OCI-LY7 (cell line): ENCODE measurements around the gene ZNF526. TPM values are rescaled to one million over a fixed set of nuclear protein-coding genes. Genes with fewer than 3 reads are reported as not detected.

ENCODE experiments used
- BruUV-seq: library from RNA; stranded (reverse); fragments of 400-500 nt; replicated peaks from 2 replicates; lab custom pipeline; 2021; lab: Mats Ljungman, UMichigan
- CTCF ChIA-PET: fragments of 300-600 bp; sonication (Branson Sonifier 250); formaldehyde crosslinking; loops from one replicate; lab custom pipeline; 2022; ENCODE audit warnings: antibody characterized with exemption; ENCODE audit not compliant: unreplicated experiment; lab: Charles Lee
- POLR2A ChIA-PET: fragments of 300-600 bp; sonication (Branson Sonifier 250); formaldehyde crosslinking; loops from one replicate; lab custom pipeline; 2022; ENCODE audit warnings: antibody characterized with exemption; lab: Charles Lee
- DNase-seq: peaks from one replicate; pipeline ENCODE4 v3.0.0-alpha.2; 2015; ENCODE audit warnings: low spot score
- H2AFZ ChIP-seq: fragments of 200-600 bp; sonication (generic), shearing (Covaris generic); 2 replicates; pipeline ENCODE4 v1.6.1; 2014; ENCODE audit warnings: mild to moderate bottlenecking, antibody characterized with exemption, low read length, moderate library complexity
- H3K27ac ChIP-seq: fragments of 200-600 bp; sonication (generic); 2 replicates; pipeline ENCODE4 v1.5.1; 2014; ENCODE audit warnings: mixed run types, low read depth, mild to moderate bottlenecking, moderate library complexity, low read length, inconsistent platforms; ENCODE audit not compliant: poor library complexity, severe bottlenecking
- H3K36me3 ChIP-seq: fragments of 200-600 bp; sonication (generic); 2 replicates; pipeline ENCODE4 v1.6.1; 2014; ENCODE audit warnings: mild to moderate bottlenecking, antibody characterized with exemption, low read length, moderate library complexity, mixed read lengths; ENCODE audit not compliant: insufficient read depth
- H3K4me1 ChIP-seq: fragments of 200-600 bp; sonication (generic); 2 replicates; pipeline ENCODE4 v1.5.1; 2014; ENCODE audit warnings: mild to moderate bottlenecking, low read length; ENCODE audit not compliant: insufficient read depth, poor library complexity, severe bottlenecking
- H3K4me2 ChIP-seq: fragments of 200-600 bp; sonication (generic); 2 replicates; pipeline ENCODE4 v1.6.1; 2014; ENCODE audit warnings: mild to moderate bottlenecking, low read length
- H3K4me3 ChIP-seq: fragments of 200-600 bp; sonication (generic); 2 replicates; pipeline ENCODE4 v1.5.1; 2014; ENCODE audit warnings: mild to moderate bottlenecking, low read depth, low read length; ENCODE audit not compliant: poor library complexity, severe bottlenecking
- H3K79me2 ChIP-seq: fragments of 200-600 bp; sonication (generic); 2 replicates; pipeline ENCODE4 v1.6.1; 2016; ENCODE audit warnings: low read depth, mild to moderate bottlenecking, low read length, moderate library complexity, mixed read lengths; ENCODE audit not compliant: insufficient read depth
- H3K9me2 ChIP-seq: fragments of 200-600 bp; sonication (generic); 2 replicates; pipeline ENCODE4 v1.6.1; 2016; ENCODE audit warnings: mild to moderate bottlenecking, low read length, mixed read lengths; ENCODE audit not compliant: insufficient read depth
- H3K9me3 ChIP-seq: fragments of 200-600 bp; sonication (generic); 2 replicates; pipeline ENCODE4 v1.6.1; 2014; ENCODE audit warnings: mild to moderate bottlenecking, mixed run types, low read length, mixed read lengths
- H4K20me1 ChIP-seq: fragments of 200-600 bp; sonication (generic); 2 replicates; pipeline ENCODE4 v1.6.1; 2014; ENCODE audit warnings: mild to moderate bottlenecking, antibody characterized with exemption, low read length, moderate library complexity, mixed read lengths; ENCODE audit not compliant: insufficient read depth
- CTCF ChIP-seq: fragments of 200-600 bp; sonication (generic); conservative IDR thresholded peaks from 2 replicates; pipeline ENCODE4 v1.5.1; 2014; ENCODE audit warnings: mild to moderate bottlenecking, antibody characterized with exemption, low read length, moderate library complexity, mixed read lengths
- EZH2phosphoT487 ChIP-seq: fragments of 200-600 bp; sonication (generic); IDR thresholded peaks from 2 replicates; pipeline ENCODE4 v1.6.1; 2018; ENCODE audit warnings: low read depth, borderline replicate concordance, mild to moderate bottlenecking, mixed run types, antibody characterized with exemption, low read length, moderate library complexity, mixed read lengths
- intact Hi-C: fragments of 100-400 bp; cut with micrococcal nuclease; formaldehyde crosslinking; loops from one replicate; pipeline ENCODE4 v1.10.0; 2022; ENCODE audit not compliant: unreplicated experiment
- total RNA-seq, 2 experiments: library from RNA; depleted of rRNA in 1 of 2; stranded (reverse); fragments of >200 nt in 1 of 2; shearing (Covaris generic) in 1 of 2; gene quantifications; 2 replicates each; pipeline ENCODE4 v1.2.3, GENCODE V29; 2014 to 2022

Gene ZNF526
- total RNA-seq, 2 experiments from 2014 or later = 9.0 to 12.7 TPM

DNA sequence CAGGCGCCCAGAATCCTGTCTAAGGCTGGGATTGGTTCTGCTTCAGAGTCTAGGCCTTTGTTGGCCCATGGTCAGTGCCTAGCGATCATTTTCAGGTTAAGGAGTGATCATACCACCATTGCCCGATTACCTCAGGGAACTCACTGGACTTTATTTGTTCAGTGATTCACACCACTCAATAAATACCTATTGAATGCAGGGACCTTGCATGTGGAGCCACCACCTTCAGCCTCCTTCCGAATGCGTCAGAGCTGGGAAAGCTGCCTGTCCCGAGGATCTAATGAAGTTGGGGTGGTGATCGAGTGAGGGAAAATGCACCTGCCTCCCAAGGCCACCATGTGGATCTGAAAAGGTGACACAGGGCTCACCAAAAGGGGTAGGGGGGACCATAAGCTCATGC, 47.9 kb upstream of the ZNF526 start:
- no peak for TF ChIP-seq CTCF
- no peak for TF ChIP-seq EZH2phosphoT487
- Histone ChIP-seq H3K4me1 (peaks cover 10% of the 10 kb centered on the region), H3K27ac (no peak overlapping the region), H4K20me1 (no peaks in the 10 kb centered on the region), H3K79me2 (no peaks in the 10 kb centered on the region), H3K4me2 (no peak overlapping the region), H2AFZ (no peak overlapping the region), H3K4me3 (no peak overlapping the region), H3K36me3 (no peaks in the 10 kb centered on the region), H3K9me2 (no peaks in the 10 kb centered on the region), H3K9me3 (no peaks in the 10 kb centered on the region)
- CTCF ChIA-PET = no interaction called here
- no TSS peak for BruUV-seq
- DNase-seq = no peak
- POLR2A ChIA-PET = no interaction called here
- intact Hi-C loops = no loop called here

GRCh38 chr19:42173695-42174094, 46.4 kb upstream of the ZNF526 start:
- ChIA-PET CTCF (no interaction called here), POLR2A (no interaction called here)
- Histone ChIP-seq H3K4me1 (peaks cover 25% of the 10 kb centered on the region), H3K36me3 (no peaks in the 10 kb centered on the region), H3K79me2 (no peaks in the 10 kb centered on the region), H3K9me3 (no peaks in the 10 kb centered on the region), H3K27ac (no peak overlapping the region), H3K9me2 (no peaks in the 10 kb centered on the region), H3K4me2 (no peak overlapping the region), H2AFZ (no peak overlapping the region), H4K20me1 (no peaks in the 10 kb centered on the region), H3K4me3 (no peak overlapping the region)
- TF ChIP-seq EZH2phosphoT487 = no peak
- TF ChIP-seq CTCF = no peak
- no peak for DNase-seq
- intact Hi-C loops = no loop called here
- BruUV-seq = no TSS peak

DNA sequence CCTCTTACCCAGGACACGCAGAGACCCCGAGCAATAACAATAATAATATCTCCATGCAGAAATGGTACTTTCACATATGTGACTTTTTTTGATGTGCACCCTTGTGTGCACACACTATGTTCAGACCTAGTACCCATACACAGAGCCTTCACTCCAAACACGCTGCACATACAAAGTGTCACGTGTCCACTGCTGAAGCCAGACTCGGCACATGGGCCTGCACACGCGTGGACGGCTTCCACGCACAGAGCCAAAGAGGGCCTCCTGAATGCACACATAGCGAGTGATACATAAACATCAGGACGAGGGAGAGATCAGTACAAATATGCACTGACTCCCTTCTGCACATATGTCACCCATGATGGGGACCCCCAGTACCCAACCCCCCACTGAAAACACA, 45.9 kb upstream of the ZNF526 start:
- no peaks in the 10 kb centered on the region for H3K36me3 ChIP-seq
- TF ChIP-seq EZH2phosphoT487 = no peak
- TF ChIP-seq CTCF = no peak
- H3K4me2 ChIP-seq = no peak overlapping the region
- no peaks in the 10 kb centered on the region for H3K79me2 ChIP-seq
- H2AFZ ChIP-seq = no peak overlapping the region
- no peak overlapping the region for H3K27ac ChIP-seq
- no peak for DNase-seq
- peaks cover 25% of the 10 kb centered on the region for H3K4me1 ChIP-seq
- no peaks in the 10 kb centered on the region for H3K9me2 ChIP-seq
- CTCF ChIA-PET = no interaction called here
- no peaks in the 10 kb centered on the region for H4K20me1 ChIP-seq
- BruUV-seq = no TSS peak
- no peak overlapping the region for H3K4me3 ChIP-seq
- intact Hi-C loops = no loop called here
- no peaks in the 10 kb centered on the region for H3K9me3 ChIP-seq
- POLR2A ChIA-PET = no interaction called here
